ENCODE data around the gene NFATC2.

The NFATC2 gene

GRCh38 chr20:51400051-51400926 lies 142.2 kb downstream of the NFATC2 start:
- H3K27ac ChIP-seq (ENCODE audit: extremely low read depth, low read depth, low read length), result no peak overlapping the region
- ChIA-PET CTCF (interaction anchor here (0.6 to 0.8 kb wide), 3 partner anchors 176 to 816 kb away, joined by 3 read pairs; no protein-coding TSS in a partner anchor), POLR2A (no interaction called here)
- H3K36me3 ChIP-seq (ENCODE audit: control insufficient read depth in 2 of 2, insufficient read depth in 1 of 2, low read length in 2 of 2), result no peaks in the 10 kb centered on the region
- H3K4me1 ChIP-seq (ENCODE audit: control insufficient read depth, insufficient read depth, low read length), result no peaks in the 10 kb centered on the region
- TF ChIP-seq ZSCAN4 (tag by site-specific recombination; IDR thresholded peaks at IDR 0.05), result no peak
- TF ChIP-seq ZNF146 (tag by site-specific recombination; IDR thresholded peaks at IDR 0.05), result no peak
- no peak for TF ChIP-seq ZNF48 (tag by site-specific recombination; IDR thresholded peaks at IDR 0.05)
- no peak for TF ChIP-seq ZNF837 (tag by site-specific recombination; IDR thresholded peaks at IDR 0.05)
- TF ChIP-seq ZNF391 (tag by site-specific recombination; IDR thresholded peaks at IDR 0.05; ENCODE audit: borderline replicate concordance, low read depth), result no peak
- no peak for TF ChIP-seq ZNF501 (tag by site-specific recombination; IDR thresholded peaks at IDR 0.05)
- no peak for TF ChIP-seq ZNF148 (tag by site-specific recombination; IDR thresholded peaks at IDR 0.05; ENCODE audit: borderline replicate concordance)
- TF ChIP-seq ZNF112 (tag by site-specific recombination; IDR thresholded peaks at IDR 0.05), result no peak
- TF ChIP-seq ZNF707 (tag by site-specific recombination; IDR thresholded peaks at IDR 0.05), result no peak
- TF ChIP-seq ZBTB10 (tag by site-specific recombination; IDR thresholded peaks at IDR 0.05), result no peak
- TF ChIP-seq ZNF138 (tag by site-specific recombination; IDR thresholded peaks at IDR 0.05; ENCODE audit: borderline replicate concordance), result no peak
- TF ChIP-seq HOXD13 (CRISPR knock-in tag; IDR thresholded peaks at IDR 0.05; ENCODE audit: borderline replicate concordance), result no peak
- no peak for TF ChIP-seq ZNF350 (tag by site-specific recombination; IDR thresholded peaks at IDR 0.05)
- TF ChIP-seq ZNF223 (tag by site-specific recombination; IDR thresholded peaks at IDR 0.05), result no peak
- TF ChIP-seq ZNF423 (tag by site-specific recombination; IDR thresholded peaks at IDR 0.05), result no peak
- TF ChIP-seq ZSCAN23 (tag by site-specific recombination; IDR thresholded peaks at IDR 0.05), result no peak
- no peak overlapping the region for H3K4me3 ChIP-seq (ENCODE audit: low read depth, low read length)
- H3K9me3 ChIP-seq (ENCODE audit: control insufficient read depth, insufficient read depth, low read depth, low read length), result no peaks in the 10 kb centered on the region

- CTCF ChIA-PET, result interaction anchor here (0.8 to 1.2 kb wide), 2 partner anchors 12 to 196 kb away, joined by 5 to 7 read pairs; no protein-coding TSS in a partner anchor
- POLR2A ChIA-PET, result no interaction called here
- Histone ChIP-seq H3K36me3 (ENCODE audit: control insufficient read depth in 2 of 2, insufficient read depth in 1 of 2, low read length in 2 of 2) (no peaks in the 10 kb centered on the region), H3K4me1 (ENCODE audit: control insufficient read depth, insufficient read depth, low read length) (no peaks in the 10 kb centered on the region), H3K4me3 (ENCODE audit: low read depth, low read length) (no peak overlapping the region), H3K27ac (ENCODE audit: extremely low read depth, low read depth, low read length) (no peak overlapping the region), H3K9me3 (ENCODE audit: control insufficient read depth, insufficient read depth, low read depth, low read length) (no peaks in the 10 kb centered on the region)
- TF ChIP-seq ZNF514 (tag by site-specific recombination; IDR thresholded peaks at IDR 0.05), result no peak
- TF ChIP-seq ZNF184 (tag by site-specific recombination; IDR thresholded peaks at IDR 0.05), result no peak
- TF ChIP-seq ZNF132 (tag by site-specific recombination; IDR thresholded peaks at IDR 0.05; ENCODE audit: borderline replicate concordance), result no peak
- no peak for TF ChIP-seq HOXA7 (CRISPR knock-in tag; IDR thresholded peaks at IDR 0.05; ENCODE audit: borderline replicate concordance)
- no peak for TF ChIP-seq ZNF350 (tag by site-specific recombination; IDR thresholded peaks at IDR 0.05)
- TF ChIP-seq ZNF530 (tag by site-specific recombination; IDR thresholded peaks at IDR 0.05; ENCODE audit: low read depth), result no peak
- no peak for TF ChIP-seq ZNF146 (tag by site-specific recombination; IDR thresholded peaks at IDR 0.05)
- TF ChIP-seq REPIN1 (tag by site-specific recombination; IDR thresholded peaks at IDR 0.05; ENCODE audit: low read depth), result no peak
- TF ChIP-seq ZNF18 (tag by site-specific recombination; IDR thresholded peaks at IDR 0.05), result no peak
Measured at GRCh38 chr20:51399006-51399890, 143.3 kb downstream of the NFATC2 start.

Measured in HEK293 (cell line).